HepG2 (cell line): Measurements from ENCODE around the gene TRIM62. TPM values are rescaled to one million over a fixed set of nuclear protein-coding genes. Genes with fewer than 3 reads are reported as not detected.

Experiments
- CHCHD3 ChIP-seq: sonication (generic); formaldehyde crosslinking; IDR thresholded peaks from 2 replicates; pipeline ENCODE4 v1.8.0; 2022; ENCODE audit warnings: mild to moderate bottlenecking, missing genetic modification reagents, moderate library complexity
- FOXC1 ChIP-seq: sonication (generic); formaldehyde crosslinking; IDR thresholded peaks from 2 replicates; pipeline ENCODE4 v1.8.0; 2022; ENCODE audit warnings: mild to moderate bottlenecking, missing genetic modification reagents, borderline replicate concordance
- FOXO1 ChIP-seq: sonication (generic); formaldehyde crosslinking; IDR thresholded peaks from 2 replicates; pipeline ENCODE4 v1.4.0; 2020; ENCODE audit warnings: missing genetic modification reagents
- KDM3A ChIP-seq: IDR thresholded peaks from 2 replicates; pipeline ENCODE4 v1.6.1; 2018; ENCODE audit warnings: low read depth, missing compliant biosample characterization
- SPEN ChIP-seq: sonication (generic); formaldehyde crosslinking; IDR thresholded peaks from 2 replicates; pipeline ENCODE4 v1.5.1; 2020; ENCODE audit warnings: low read depth, mild to moderate bottlenecking, missing genetic modification reagents
- TARDBP ChIP-seq: sonication (generic); formaldehyde crosslinking; IDR thresholded peaks from 2 replicates; pipeline ENCODE4 v1.8.0; 2022; ENCODE audit warnings: mild to moderate bottlenecking, missing genetic modification reagents
- ZNF235 ChIP-seq: sonication (generic); formaldehyde crosslinking; IDR thresholded peaks from 2 replicates; pipeline ENCODE4 v1.8.1; 2023; ENCODE audit warnings: mild to moderate bottlenecking, missing genetic modification reagents, borderline replicate concordance
- polyA plus RNA-seq, 8 experiments: library from polyadenylated mRNA; depleted of rRNA in 3 of 8; stranded (reverse) in 7 of 8; unstranded in 1 of 8; fragments of >200 nt; fragmentation: Illumina TruSeq in 4 of 8; extraction: Trizol in 4 of 8; gene quantifications; 2 replicates each; pipeline versions ENCODE4 v1.2.1 to v1.2.3, GENCODE V29; 2011 to 2016; ENCODE audit warnings: low read depth in 4 of 8, missing spikeins in 1 of 8, mixed read lengths in 1 of 8; ENCODE audit not compliant: insufficient read depth in 1 of 8
- total RNA-seq, 5 experiments: library from RNA; depleted of rRNA; stranded (reverse); fragments of >200 nt; fragmentation: Illumina TruSeq; extraction: Trizol; gene quantifications; 2 replicates each; pipeline ENCODE4 v1.2.3, GENCODE V29; 2016; ENCODE audit warnings: low read depth in 1 of 5
- TF ChIP-seq, protein P1 (sequence below): sonication (generic); formaldehyde crosslinking; IDR thresholded peaks from 2 replicates; pipeline ENCODE4 v1.4.0; 2020; ENCODE audit warnings: missing genetic modification reagents
- TF ChIP-seq, protein P2 (sequence below): sonication (generic); formaldehyde crosslinking; IDR thresholded peaks from 2 replicates; pipeline ENCODE4 v1.4.0; 2020; ENCODE audit warnings: missing genetic modification reagents
- TF ChIP-seq, protein P3 (sequence below): IDR thresholded peaks from 2 replicates; pipeline ENCODE4 v1.6.1; 2016; ENCODE audit warnings: control low read depth
- TF ChIP-seq, protein P4 (sequence below): sonication (generic); formaldehyde crosslinking; IDR thresholded peaks from 2 replicates; pipeline ENCODE4 v1.4.0; 2020; ENCODE audit warnings: missing genetic modification reagents, mild to moderate bottlenecking, borderline replicate concordance
- TF ChIP-seq, protein P5 (sequence below): IDR thresholded peaks from 2 replicates; pipeline ENCODE4 v1.6.1; 2016
- TF ChIP-seq, protein P6 (sequence below): sonication (generic); formaldehyde crosslinking; IDR thresholded peaks from 2 replicates; pipeline ENCODE4 v1.4.0; 2020; ENCODE audit warnings: missing genetic modification reagents
- TF ChIP-seq, protein P7 (sequence below): sonication (generic); formaldehyde crosslinking; IDR thresholded peaks from 2 replicates; pipeline ENCODE4 v1.4.0; 2020; ENCODE audit warnings: mild to moderate bottlenecking, missing genetic modification reagents, borderline replicate concordance

The TRIM62 gene
- total and polyA plus RNA-seq, 2 of the 13 experiments (the other 11 are each of a cell fraction or from before 2014, with no cell fraction given) = 0.53 to 0.57 TPM

DNA sequence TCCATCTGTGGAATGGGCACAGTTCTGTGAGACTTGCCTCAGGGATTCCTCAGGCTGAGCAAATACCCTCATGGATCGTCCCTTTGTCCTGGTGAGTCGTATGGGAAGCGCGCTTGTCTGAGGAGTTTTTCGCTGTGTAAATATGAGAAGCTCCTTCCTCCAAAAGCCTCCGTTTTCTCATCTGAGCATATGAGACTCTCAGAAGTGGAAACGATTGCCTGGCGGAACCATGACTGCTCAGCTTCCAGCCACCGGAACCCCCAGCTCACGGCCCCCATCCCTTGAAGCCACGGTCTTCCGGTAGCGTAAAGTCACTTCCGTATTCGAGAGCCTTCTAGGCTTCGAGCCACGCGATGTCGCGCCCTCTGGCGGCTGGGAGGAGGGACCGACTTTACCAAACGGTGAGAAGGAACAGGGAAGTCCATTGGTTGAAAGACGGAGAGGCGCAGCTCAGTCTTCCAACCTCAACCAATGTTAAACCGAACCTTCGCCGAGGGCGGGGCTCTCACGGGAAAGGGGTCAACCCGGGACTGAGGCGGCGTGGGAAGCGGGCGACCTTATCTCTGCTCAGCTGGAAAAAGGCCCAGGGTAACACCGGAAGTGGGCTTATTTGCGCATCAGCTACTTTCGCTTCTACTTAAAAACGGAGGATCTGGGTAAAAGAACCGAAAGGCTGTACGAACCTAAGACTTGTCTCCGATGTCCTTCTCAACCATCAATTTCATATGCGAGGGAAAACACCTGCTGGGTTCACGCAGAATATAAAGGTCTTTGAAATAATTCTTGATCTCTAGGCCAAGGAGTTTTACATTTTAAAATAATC lies 54.6 kb downstream of the TRIM62 start (continued):
- TF ChIP-seq, protein P1, sequence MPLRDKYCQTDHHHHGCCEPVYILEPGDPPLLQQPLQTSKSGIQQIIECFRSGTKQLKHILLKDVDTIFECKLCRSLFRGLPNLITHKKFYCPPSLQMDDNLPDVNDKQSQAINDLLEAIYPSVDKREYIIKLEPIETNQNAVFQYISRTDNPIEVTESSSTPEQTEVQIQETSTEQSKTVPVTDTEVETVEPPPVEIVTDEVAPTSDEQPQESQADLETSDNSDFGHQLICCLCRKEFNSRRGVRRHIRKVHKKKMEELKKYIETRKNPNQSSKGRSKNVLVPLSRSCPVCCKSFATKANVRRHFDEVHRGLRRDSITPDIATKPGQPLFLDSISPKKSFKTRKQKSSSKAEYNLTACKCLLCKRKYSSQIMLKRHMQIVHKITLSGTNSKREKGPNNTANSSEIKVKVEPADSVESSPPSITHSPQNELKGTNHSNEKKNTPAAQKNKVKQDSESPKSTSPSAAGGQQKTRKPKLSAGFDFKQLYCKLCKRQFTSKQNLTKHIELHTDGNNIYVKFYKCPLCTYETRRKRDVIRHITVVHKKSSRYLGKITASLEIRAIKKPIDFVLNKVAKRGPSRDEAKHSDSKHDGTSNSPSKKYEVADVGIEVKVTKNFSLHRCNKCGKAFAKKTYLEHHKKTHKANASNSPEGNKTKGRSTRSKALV = no peak
- TF ChIP-seq FOXO1 (CRISPR knock-in tag) (no peak; the same call in 1 of the 2 replicates), SPEN (CRISPR knock-in tag) (peak; percentile 99), ZNF235 (CRISPR knock-in tag) (no peak; the same call in 1 of the 2 replicates), CHCHD3 (CRISPR knock-in tag) (no peak), FOXC1 (peak; percentile 97; the same call in 1 of the 2 replicates), KDM3A (peak; percentile 91), TARDBP (peak; percentile 97)
- TF ChIP-seq, protein P2, sequence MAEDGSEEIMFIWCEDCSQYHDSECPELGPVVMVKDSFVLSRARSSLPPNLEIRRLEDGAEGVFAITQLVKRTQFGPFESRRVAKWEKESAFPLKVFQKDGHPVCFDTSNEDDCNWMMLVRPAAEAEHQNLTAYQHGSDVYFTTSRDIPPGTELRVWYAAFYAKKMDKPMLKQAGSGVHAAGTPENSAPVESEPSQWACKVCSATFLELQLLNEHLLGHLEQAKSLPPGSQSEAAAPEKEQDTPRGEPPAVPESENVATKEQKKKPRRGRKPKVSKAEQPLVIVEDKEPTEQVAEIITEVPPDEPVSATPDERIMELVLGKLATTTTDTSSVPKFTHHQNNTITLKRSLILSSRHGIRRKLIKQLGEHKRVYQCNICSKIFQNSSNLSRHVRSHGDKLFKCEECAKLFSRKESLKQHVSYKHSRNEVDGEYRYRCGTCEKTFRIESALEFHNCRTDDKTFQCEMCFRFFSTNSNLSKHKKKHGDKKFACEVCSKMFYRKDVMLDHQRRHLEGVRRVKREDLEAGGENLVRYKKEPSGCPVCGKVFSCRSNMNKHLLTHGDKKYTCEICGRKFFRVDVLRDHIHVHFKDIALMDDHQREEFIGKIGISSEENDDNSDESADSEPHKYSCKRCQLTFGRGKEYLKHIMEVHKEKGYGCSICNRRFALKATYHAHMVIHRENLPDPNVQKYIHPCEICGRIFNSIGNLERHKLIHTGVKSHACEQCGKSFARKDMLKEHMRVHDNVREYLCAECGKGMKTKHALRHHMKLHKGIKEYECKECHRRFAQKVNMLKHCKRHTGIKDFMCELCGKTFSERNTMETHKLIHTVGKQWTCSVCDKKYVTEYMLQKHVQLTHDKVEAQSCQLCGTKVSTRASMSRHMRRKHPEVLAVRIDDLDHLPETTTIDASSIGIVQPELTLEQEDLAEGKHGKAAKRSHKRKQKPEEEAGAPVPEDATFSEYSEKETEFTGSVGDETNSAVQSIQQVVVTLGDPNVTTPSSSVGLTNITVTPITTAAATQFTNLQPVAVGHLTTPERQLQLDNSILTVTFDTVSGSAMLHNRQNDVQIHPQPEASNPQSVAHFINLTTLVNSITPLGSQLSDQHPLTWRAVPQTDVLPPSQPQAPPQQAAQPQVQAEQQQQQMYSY (CRISPR knock-in tag) = no peak
- TF ChIP-seq, protein P3, sequence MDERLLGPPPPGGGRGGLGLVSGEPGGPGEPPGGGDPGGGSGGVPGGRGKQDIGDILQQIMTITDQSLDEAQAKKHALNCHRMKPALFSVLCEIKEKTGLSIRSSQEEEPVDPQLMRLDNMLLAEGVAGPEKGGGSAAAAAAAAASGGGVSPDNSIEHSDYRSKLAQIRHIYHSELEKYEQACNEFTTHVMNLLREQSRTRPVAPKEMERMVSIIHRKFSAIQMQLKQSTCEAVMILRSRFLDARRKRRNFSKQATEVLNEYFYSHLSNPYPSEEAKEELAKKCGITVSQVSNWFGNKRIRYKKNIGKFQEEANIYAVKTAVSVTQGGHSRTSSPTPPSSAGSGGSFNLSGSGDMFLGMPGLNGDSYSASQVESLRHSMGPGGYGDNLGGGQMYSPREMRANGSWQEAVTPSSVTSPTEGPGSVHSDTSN = peak; percentile 81
- TF ChIP-seq, protein P4, sequence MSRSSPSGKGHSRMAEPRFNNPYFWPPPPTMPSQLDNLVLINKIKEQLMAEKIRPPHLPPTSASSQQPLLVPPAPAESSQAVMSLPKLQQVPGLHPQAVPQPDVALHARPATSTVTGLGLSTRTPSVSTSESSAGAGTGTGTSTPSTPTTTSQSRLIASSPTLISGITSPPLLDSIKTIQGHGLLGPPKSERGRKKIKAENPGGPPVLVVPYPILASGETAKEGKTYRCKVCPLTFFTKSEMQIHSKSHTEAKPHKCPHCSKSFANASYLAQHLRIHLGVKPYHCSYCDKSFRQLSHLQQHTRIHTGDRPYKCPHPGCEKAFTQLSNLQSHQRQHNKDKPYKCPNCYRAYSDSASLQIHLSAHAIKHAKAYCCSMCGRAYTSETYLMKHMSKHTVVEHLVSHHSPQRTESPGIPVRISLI (CRISPR knock-in tag) = peak; percentile 27; the same call in 1 of the 2 replicates
- TF ChIP-seq, protein P5, sequence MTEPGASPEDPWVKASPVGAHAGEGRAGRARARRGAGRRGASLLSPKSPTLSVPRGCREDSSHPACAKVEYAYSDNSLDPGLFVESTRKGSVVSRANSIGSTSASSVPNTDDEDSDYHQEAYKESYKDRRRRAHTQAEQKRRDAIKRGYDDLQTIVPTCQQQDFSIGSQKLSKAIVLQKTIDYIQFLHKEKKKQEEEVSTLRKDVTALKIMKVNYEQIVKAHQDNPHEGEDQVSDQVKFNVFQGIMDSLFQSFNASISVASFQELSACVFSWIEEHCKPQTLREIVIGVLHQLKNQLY = peak; percentile 66; the same call in 1 of the 2 replicates
- TF ChIP-seq, protein P6, sequence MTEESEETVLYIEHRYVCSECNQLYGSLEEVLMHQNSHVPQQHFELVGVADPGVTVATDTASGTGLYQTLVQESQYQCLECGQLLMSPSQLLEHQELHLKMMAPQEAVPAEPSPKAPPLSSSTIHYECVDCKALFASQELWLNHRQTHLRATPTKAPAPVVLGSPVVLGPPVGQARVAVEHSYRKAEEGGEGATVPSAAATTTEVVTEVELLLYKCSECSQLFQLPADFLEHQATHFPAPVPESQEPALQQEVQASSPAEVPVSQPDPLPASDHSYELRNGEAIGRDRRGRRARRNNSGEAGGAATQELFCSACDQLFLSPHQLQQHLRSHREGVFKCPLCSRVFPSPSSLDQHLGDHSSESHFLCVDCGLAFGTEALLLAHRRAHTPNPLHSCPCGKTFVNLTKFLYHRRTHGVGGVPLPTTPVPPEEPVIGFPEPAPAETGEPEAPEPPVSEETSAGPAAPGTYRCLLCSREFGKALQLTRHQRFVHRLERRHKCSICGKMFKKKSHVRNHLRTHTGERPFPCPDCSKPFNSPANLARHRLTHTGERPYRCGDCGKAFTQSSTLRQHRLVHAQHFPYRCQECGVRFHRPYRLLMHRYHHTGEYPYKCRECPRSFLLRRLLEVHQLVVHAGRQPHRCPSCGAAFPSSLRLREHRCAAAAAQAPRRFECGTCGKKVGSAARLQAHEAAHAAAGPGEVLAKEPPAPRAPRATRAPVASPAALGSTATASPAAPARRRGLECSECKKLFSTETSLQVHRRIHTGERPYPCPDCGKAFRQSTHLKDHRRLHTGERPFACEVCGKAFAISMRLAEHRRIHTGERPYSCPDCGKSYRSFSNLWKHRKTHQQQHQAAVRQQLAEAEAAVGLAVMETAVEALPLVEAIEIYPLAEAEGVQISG (CRISPR knock-in tag) = peak; percentile 100
- TF ChIP-seq, protein P7, sequence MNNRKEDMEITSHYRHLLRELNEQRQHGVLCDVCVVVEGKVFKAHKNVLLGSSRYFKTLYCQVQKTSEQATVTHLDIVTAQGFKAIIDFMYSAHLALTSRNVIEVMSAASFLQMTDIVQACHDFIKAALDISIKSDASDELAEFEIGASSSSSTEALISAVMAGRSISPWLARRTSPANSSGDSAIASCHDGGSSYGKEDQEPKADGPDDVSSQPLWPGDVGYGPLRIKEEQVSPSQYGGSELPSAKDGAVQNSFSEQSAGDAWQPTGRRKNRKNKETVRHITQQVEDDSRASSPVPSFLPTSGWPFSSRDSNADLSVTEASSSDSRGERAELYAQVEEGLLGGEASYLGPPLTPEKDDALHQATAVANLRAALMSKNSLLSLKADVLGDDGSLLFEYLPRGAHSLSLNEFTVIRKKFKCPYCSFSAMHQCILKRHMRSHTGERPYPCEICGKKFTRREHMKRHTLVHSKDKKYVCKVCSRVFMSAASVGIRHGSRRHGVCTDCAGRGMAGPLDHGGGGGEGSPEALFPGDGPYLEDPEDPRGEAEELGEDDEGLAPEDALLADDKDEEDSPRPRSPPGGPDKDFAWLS (CRISPR knock-in tag) = no peak
